ENCODE results near the gene PLA2G5.
"Not testable (repeated sequence)": the region's sequence is repeated elsewhere in the genome, so short reads cannot be mapped to it uniquely, and the experiment has no call there.

The PLA2G5 gene

GRCh38 chr1:20123722-20124455 is 53.9 kb downstream of the PLA2G5 start:
- no peak for DNase-seq

- no peak for DNase-seq
Observed at GRCh38 chr1:20124456-20125057, 54.6 kb downstream of the PLA2G5 start.

GRCh38 chr1:20125100-20125499 is 55.1 kb downstream of the PLA2G5 start:
- DNase-seq: no peak

DNA sequence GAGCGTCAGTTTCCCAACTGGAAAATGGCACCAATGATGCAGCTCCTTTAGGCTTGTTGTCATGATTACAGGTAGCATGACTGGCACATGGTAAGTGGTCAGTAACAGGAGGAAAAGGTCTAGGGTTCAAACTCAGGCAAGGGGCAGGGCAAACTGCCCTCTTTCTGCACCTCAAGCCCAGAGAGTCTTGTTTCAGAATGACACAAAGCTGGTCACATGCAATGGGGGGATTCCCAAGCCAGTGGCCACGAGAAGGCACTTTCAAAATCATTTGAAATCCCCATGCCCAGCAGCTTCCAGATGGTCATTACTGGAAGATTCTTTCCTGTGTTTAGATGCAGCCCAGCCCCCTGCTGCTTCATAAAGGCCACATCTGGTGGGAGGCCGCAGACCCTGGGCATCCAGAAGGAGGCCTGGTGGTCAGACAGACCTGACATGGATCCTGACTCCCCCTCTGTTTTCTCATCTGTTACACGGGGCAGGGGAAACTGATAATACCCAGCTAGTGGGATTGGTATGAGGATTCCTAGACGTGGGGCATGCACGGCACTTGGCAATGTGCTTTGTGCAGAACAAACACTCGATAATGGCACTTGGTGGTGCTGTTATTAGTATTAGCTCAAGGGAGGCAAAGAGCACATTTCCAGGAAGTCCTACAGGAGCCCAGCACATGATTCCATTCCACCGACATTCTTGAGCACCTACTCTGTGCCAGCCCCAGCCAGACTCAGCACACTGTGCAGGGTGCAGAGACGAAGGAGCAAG is 56.2 kb downstream of the PLA2G5 start:
- no peak for DNase-seq

DNA sequence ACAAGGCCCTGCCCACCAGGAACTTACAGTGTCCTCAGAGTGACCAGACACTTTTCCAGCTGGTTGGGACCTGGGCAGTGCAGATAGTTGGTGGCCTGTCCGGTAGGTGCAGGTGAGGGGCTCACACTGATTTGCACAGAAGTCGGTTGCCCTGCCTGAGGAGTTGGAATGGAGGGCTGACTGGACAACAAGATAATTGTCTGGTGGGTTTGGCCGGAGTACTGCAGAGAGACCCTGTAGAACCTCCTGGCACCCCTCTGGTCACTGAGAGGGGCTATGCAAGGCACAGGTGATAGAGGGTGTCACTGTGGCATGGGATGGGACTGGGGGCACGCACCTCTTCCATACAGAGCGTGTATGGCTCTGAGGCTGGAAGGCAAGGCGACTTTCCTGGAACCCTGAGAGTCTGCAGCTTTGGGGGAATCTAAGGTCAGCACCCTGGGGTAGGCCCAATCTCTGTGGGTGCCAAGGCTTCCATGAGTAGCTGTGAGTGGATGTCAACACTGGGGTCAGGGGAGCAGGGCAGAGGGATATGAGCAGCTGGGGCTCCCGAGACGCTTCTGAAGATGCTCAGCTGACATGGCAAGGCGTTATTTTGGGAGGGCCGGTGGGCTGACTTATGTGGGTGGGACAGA is 56.9 kb downstream of the PLA2G5 start:
- no peak for DNase-seq

DNA sequence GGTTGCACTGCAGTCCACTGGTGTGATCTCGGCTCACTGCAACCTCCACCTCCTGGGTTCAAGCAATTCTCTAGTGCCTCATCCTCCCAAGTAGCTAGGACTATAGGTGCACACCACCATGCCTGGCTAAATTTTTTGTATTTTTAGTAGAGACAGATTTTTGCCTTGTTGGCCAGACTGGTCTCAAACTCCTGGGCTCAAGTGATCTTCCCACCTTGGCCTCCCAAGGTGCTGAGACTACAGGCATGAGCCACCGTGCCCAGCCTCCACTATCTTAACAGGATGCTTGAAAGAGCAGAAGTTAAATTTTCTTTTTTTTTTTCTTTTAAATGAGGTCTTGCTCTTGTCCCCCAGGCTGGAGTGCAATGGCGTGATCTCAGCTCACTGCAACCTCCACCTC is 60.5 kb downstream of the PLA2G5 start:
- not testable (repeated sequence) for DNase-seq

GRCh38 chr1:20134995-20135394 is 65.0 kb downstream of the PLA2G5 start:
- no peak for DNase-seq

DNA sequence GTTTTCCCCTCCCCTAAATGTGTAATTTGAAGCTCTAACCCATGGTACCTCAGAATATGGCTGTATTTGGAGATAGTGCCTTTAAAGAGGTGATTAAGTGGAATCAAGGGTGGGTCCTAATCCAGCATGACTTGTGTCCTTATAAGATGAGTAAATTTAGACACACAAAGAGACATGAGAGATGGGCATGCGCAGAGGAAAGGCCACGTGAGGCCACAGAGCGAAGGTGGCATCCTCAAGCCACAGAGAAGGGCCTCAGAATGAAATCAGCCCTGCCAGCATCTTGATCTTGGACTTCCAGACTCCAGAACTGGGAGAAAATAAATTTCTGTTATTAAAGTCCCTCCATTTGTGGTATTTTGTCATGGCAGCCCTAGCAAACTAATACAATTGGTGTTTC is 66.3 kb downstream of the PLA2G5 start:
- DNase-seq: no peak

- DNase-seq: no peak
Observed at GRCh38 chr1:20137055-20137454, 67.1 kb downstream of the PLA2G5 start.

GRCh38 chr1:20137604-20138003 is 67.6 kb downstream of the PLA2G5 start:
- DNase-seq: no peak

DNA sequence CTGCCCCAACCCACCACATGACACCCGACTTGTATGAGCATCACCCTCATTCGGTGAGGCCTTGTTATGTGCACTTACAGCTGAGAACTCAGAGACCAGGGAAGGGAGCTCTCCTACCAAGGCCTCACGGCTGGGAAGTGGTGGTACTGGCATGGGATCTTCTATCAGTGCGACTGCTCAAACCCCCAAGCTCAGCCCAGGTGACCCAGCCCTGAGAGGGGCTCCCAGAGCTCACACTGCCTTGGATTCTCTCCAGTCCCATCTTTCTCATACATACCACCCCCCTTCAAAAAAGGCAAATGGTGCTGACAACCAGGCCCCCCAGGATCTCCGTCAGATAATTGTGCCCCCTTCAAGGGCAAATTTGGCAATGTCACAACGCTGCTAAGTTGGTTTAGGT is 68.4 kb downstream of the PLA2G5 start:
- DNase-seq: no peak

DNA sequence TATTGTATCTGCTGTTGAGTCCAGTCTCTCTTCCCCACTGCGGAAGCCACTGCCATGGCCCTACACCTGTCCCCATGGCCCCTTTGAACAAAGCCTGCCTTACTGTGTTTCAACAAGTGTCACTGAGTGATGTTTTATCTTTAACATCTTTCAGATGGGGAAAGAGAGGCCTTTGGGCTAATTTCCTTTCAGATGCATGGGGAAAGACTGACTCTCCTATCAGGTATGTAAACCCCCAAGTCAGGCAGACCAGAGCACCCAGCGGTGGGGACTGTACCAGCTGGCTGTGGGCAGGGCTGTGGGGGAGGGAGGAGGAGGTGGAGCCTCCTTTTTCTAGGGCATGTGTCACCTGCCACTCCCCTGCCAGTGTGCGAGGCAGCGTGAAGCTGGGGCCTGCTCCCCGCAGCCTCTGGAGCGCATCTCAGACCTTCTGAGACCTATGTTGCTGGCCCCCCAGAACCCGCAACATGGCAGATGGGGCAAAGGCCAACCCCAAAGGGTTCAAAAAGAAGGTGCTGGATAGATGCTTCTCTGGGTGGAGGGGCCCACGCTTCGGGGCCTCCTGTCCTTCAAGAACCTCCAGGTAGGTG is 69.1 kb downstream of the PLA2G5 start, which contains the start of gene PLA2G2F:
TSS of gene PLA2G2F (plus strand) at position 363 of the 590 bp plus-strand sequence. CDS start at position 468, 105 bp downstream.
- no peak for DNase-seq

DNA sequence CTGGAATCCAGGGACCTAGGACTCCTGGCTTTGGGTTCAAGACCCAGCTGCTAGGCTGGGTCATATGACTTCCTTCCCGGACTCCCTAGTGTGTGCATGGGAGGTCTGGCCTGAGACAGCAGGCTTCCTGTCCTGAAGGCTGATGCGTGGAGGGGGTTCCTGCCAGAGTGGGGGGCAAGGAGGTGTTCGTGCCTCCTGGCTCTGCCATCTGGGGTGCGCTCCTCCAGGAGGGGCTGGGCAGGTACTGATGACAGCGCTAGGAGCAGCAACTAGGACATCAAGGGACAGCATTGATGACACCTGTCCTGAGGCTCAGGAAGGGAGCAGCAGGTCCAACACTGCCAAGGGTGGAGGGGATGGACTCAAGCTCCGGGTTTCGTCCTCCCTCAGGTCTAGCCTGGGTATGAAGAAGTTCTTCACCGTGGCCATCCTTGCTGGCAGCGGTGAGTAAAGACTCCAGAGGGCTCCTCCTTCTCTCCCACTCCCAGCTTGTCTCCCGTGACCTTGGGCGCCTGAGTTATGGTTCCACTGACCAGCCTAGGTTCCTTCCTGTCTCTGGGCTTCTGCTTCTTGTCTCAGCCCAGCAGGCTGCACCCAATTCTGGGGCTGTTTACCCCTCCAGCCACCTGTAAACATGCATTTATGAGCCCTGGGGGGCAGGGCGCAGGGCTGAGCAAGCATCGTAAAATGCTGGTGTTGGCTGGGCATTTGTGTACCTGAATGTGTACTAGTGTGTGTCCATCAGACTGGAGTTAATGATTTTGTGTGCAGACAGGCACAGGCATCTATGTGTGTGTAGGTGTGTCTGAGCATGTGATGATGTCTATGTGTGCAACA is 70.0 kb downstream of the PLA2G5 start:
- no peak for DNase-seq

GRCh38 chr1:20141001-20141400 is 71.0 kb downstream of the PLA2G5 start:
- no peak for DNase-seq

DNA sequence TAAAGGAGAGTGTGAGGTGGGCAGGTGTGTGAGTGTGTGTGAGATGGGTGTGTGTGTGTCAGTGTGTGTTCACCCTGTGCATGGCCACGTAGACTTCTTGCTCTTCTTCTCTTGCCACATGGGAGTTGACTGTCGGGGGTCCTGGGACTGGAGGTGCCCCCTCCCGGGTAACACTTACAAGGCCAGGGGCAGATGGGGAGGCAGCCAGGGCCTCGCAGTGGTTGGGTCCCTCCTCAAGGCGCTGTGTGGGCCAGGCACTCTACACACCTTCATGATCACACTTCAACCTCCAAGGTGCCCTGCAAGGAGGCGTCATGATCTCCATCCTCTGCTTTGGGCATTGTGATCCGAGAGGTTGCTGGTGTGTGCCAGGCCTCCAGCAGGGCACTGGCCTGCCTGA is 71.5 kb downstream of the PLA2G5 start:
- DNase-seq: no peak
